SK-N-MC (cell line): Measurements from ENCODE around the gene BCL2L13.

Experiments used
- EZH2 ChIP-seq: fragments of 200-600 bp; sonication (generic); IDR thresholded peaks from one replicate; pipeline ENCODE4 v1.6.1; 2017; ENCODE audit warnings: antibody characterized with exemption
- FOXP2 ChIP-seq: optimal IDR thresholded peaks from 2 replicates; pipeline ENCODE3; 2011; ENCODE audit warnings: mild to moderate bottlenecking, moderate library complexity; ENCODE audit not compliant: insufficient read depth; ENCODE audit errors: extremely low read length, control extremely low read depth
- POLR2AphosphoS5 ChIP-seq: IDR thresholded peaks from 2 replicates; pipeline ENCODE4 v1.6.1; 2012; ENCODE audit warnings: mild to moderate bottlenecking, low read depth, low read length, borderline replicate concordance

- no peak for TF ChIP-seq EZH2
- no peak for TF ChIP-seq POLR2AphosphoS5
- no peak for TF ChIP-seq FOXP2
These were observed 30.6 kb upstream of the BCL2L13 start for GRCh38 chr22:17607891-17608521.
